Measurements from ENCODE around the gene B4GAT1. TPM values are rescaled to one million over a fixed set of nuclear protein-coding genes. Genes with fewer than 3 reads are reported as not detected.

B4GAT1 gene
- total and polyA plus RNA-seq, 9 of the 15 experiments (the other 6 are each of a cell fraction or from before 2014, with no cell fraction given), result 0.86 to 9.5 (median 3.8) TPM

- no peak for TF ChIP-seq SMARCC2 (IDR thresholded peaks at IDR 0.05; ENCODE audit: low read depth)
- no peak for TF ChIP-seq ZNF717 (CRISPR knock-in tag; IDR thresholded peaks at IDR 0.05)
Measured at GRCh38 chr11:66299186-66299585, 48.2 kb downstream of the B4GAT1 start (continued).

- Histone ChIP-seq H4K20me1 (replicated peaks; ENCODE audit: control insufficient read depth, insufficient read depth, low read length) (0 out of 2 replicates have a peak, but pooled peaks cover 5% of the 10 kb centered on the region), H3K27me3 (ENCODE audit: control insufficient read depth in 2 of 2, insufficient read depth in 2 of 2, low read length in 2 of 2) (peaks cover 0 to 8% of the 10 kb centered on the region in 2 experiments; a peak in 2 of 5 replicates), H3K27ac (ENCODE audit: extremely low read depth, low read depth, low read length) (no peak overlapping the region), H3K4me2 (ENCODE audit: insufficient read depth, low read length) (no peak overlapping the region), H3K9me1 (ENCODE audit: control insufficient read depth, insufficient read depth, low read length) (peaks cover 3% of the 10 kb centered on the region), H3K36me3 (ENCODE audit: control insufficient read depth, insufficient read depth, low read length) (no peaks in the 10 kb centered on the region), H2AFZ (ENCODE audit: low read depth, low read length) (no peak overlapping the region), H3K9ac (ENCODE audit: insufficient read depth in 1 of 2, low read depth in 2 of 2, low read length in 2 of 2) (no peak overlapping the region; a peak in 1 of 4 replicates), H3K79me2 (ENCODE audit: control insufficient read depth, insufficient read depth, low read length) (no peaks in the 10 kb centered on the region), H3K4me1 (replicated peaks in 1 of 2; ENCODE audit: control insufficient read depth in 2 of 2, insufficient read depth in 2 of 2, low read length in 2 of 2) (peaks cover 0 to 25% of the 10 kb centered on the region in 2 experiments; a peak in 1 of 5 replicates), H3K9me3 (replicated peaks; ENCODE audit: control insufficient read depth, insufficient read depth, low read depth, low read length) (no peaks in the 10 kb centered on the region), H3K4me3 (no peak overlapping the region)
- TF ChIP-seq SNIP1 (IDR thresholded peaks at IDR 0.05; ENCODE audit: low read depth) (no peak), ZNF778 (CRISPR knock-in tag; IDR thresholded peaks at IDR 0.05) (no peak), SREBF1 (IDR thresholded peaks at IDR 0.05; ENCODE audit: borderline replicate concordance, low read depth, low read length) (no peak), IFI16 (CRISPR knock-in tag; IDR thresholded peaks at IDR 0.05) (no peak), ZNF518B (CRISPR knock-in tag; IDR thresholded peaks at IDR 0.05) (no peak), ZNF175 (CRISPR knock-in tag; IDR thresholded peaks at IDR 0.05; ENCODE audit: low read depth) (no peak), MXD1 (CRISPR knock-in tag; IDR thresholded peaks at IDR 0.05; ENCODE audit: borderline replicate concordance, poor library complexity, severe bottlenecking) (no peak)
- in situ Hi-C loops (cut with MboI), result no loop called here
- FAIRE-seq, result no peak
- ChIA-PET POLR2A (interaction anchor here (0.6 to 4.3 kb wide), 2 partner anchors 9 to 10 kb away, joined by 3 to 18 read pairs; partner anchors contain the start of gene YIF1A), CTCF (ENCODE audit: low intra/inter-chr PET ratio) (interaction anchor here (0.5 kb wide), 1 partner anchor 709 kb away, joined by 3 read pairs; no protein-coding TSS in a partner anchor)
- intact Hi-C loops (cut with micrococcal nuclease), result no loop called here
- no peak for ATAC-seq
- BruUV-seq (replicated peaks), result no TSS peak
- 21% methylated on average over 7 of the region's 8 CpGs for WGBS (ENCODE audit: insufficient coverage, low coverage, missing lambda C conversion rate)
- DNase-seq (ENCODE audit: extremely low read depth in 1 of 4, low spot score in 3 of 4), result no peak
Measured at GRCh38 chr11:66297610-66298009, 49.8 kb downstream of the B4GAT1 start.
